GM23338 (cell line): ENCODE measurements around the gene ADIPOR2. TPM values are rescaled to one million over a fixed set of nuclear protein-coding genes. Genes with fewer than 3 reads are reported as not detected.

ENCODE experiments used
- ATAC-seq: fragments of 200-7000 bp; cut with Tn5 transposase; 3 replicates; pipeline ENCODE4 v1.9.1; 2020
- DNase-seq: peaks from one replicate; pipeline ENCODE4 v3.0.0-alpha.2; 2015; ENCODE audit warnings: low spot score
- H2AFZ ChIP-seq: fragments of 200-600 bp; sonication (generic); 2 replicates; pipeline ENCODE4 v1.8.0; 2016; ENCODE audit warnings: antibody characterized with exemption, mild to moderate bottlenecking, moderate library complexity
- H3F3A ChIP-seq: fragments of 200-600 bp; sonication (generic); replicated peaks from 2 replicates; pipeline ENCODE4 v1.8.0; 2017; ENCODE audit warnings: antibody characterized with exemption, mixed run types, low read depth
- H3K27ac ChIP-seq: fragments of 200-600 bp; sonication (generic); 2 replicates; pipeline ENCODE4 v1.6.1; 2016; ENCODE audit warnings: low read depth
- H3K27me3 ChIP-seq: fragments of 200-600 bp; sonication (generic); 2 replicates; pipeline ENCODE4 v1.8.0; 2016; ENCODE audit warnings: mild to moderate bottlenecking, mixed run types, moderate library complexity; ENCODE audit not compliant: insufficient read depth
- H3K36me3 ChIP-seq: fragments of 200-600 bp; sonication (generic); 2 replicates; pipeline ENCODE4 v1.8.0; 2016; ENCODE audit warnings: mild to moderate bottlenecking; ENCODE audit not compliant: insufficient read depth
- H3K4me1 ChIP-seq: fragments of 200-600 bp; sonication (generic); 2 replicates; pipeline ENCODE4 v1.8.0; 2016; ENCODE audit warnings: mild to moderate bottlenecking, moderate library complexity; ENCODE audit not compliant: insufficient read depth
- H3K4me2 ChIP-seq: fragments of 200-600 bp; sonication (generic); 2 replicates; pipeline ENCODE4 v1.7.1; 2017; ENCODE audit warnings: mixed run types
- H3K4me3 ChIP-seq: fragments of 200-600 bp; sonication (generic); 2 replicates; pipeline ENCODE4 v1.6.1; 2016; ENCODE audit warnings: mixed run types
- H3K79me2 ChIP-seq: fragments of 200-600 bp; sonication (generic); replicated peaks from 2 replicates; pipeline ENCODE4 v1.8.0; 2017; ENCODE audit warnings: mild to moderate bottlenecking; ENCODE audit not compliant: insufficient read depth
- H3K9me2 ChIP-seq: fragments of 200-600 bp; sonication (generic); 2 replicates; pipeline ENCODE4 v1.8.0; 2017; ENCODE audit not compliant: insufficient read depth
- H4K20me1 ChIP-seq: fragments of 200-600 bp; sonication (generic); replicated peaks from 2 replicates; pipeline ENCODE4 v1.8.0; 2017; ENCODE audit warnings: mild to moderate bottlenecking; ENCODE audit not compliant: insufficient read depth
- H3K27ac Mint-ChIP-seq: 2 replicates; pipeline ENCODE4 v1.8.0; 2020; ENCODE audit warnings: inconsistent platforms, mild to moderate bottlenecking, moderate library complexity, mixed read lengths
- H3K27me3 Mint-ChIP-seq: 3 replicates; pipeline ENCODE4 v1.8.0; 2022; ENCODE audit warnings: low read depth, mild to moderate bottlenecking, moderate library complexity, mixed read lengths, inconsistent platforms; ENCODE audit not compliant: insufficient read depth, poor library complexity
- H3K36me3 Mint-ChIP-seq: 3 replicates; pipeline ENCODE4 v1.8.0; 2021; ENCODE audit warnings: low read depth, mild to moderate bottlenecking, inconsistent platforms, moderate library complexity, mixed read lengths
- H3K4me1 Mint-ChIP-seq: 3 replicates; pipeline ENCODE4 v1.8.0; 2020; ENCODE audit warnings: mild to moderate bottlenecking, inconsistent platforms, mixed read lengths
- H3K4me3 Mint-ChIP-seq: 3 replicates; pipeline ENCODE4 v1.8.0; 2021; ENCODE audit warnings: moderate library complexity, mild to moderate bottlenecking, inconsistent platforms, mixed read lengths
- H3K9me3 Mint-ChIP-seq: 3 replicates; pipeline ENCODE4 v1.8.0; 2020; ENCODE audit warnings: moderate library complexity, mild to moderate bottlenecking, inconsistent platforms, mixed read lengths
- CREB1 ChIP-seq: fragments of 250-450 bp; sonication (Bioruptor Pico); IDR thresholded peaks from 2 replicates; pipeline ENCODE4 v1.5.0; 2020; ENCODE audit warnings: low read depth, mild to moderate bottlenecking, moderate library complexity
- CTCF ChIP-seq, 2 experiments: fragments of 200-600 bp in 1 of 2; sonication (generic) in 1 of 2; conservative IDR thresholded peaks; 2 replicates each; pipeline versions ENCODE4 v1.5.1 to v1.6.1; 2016 to 2017; ENCODE audit warnings: antibody characterized with exemption in 2 of 2, low read depth in 2 of 2, mild to moderate bottlenecking in 2 of 2, moderate library complexity in 1 of 2
- ETS1 ChIP-seq: IDR thresholded peaks from 2 replicates; pipeline ENCODE4 v1.6.1; 2016; ENCODE audit warnings: antibody characterized with exemption
- EZH2 ChIP-seq: fragments of 200-600 bp; sonication (generic); IDR thresholded peaks from one replicate; pipeline ENCODE4 v1.8.0; 2017; ENCODE audit warnings: antibody characterized with exemption, mild to moderate bottlenecking, low read depth; ENCODE audit not compliant: unreplicated experiment
- EZH2phosphoT487 ChIP-seq: fragments of 200-600 bp; sonication (generic); IDR thresholded peaks from one replicate; pipeline ENCODE4 v1.8.1; 2018; ENCODE audit warnings: antibody characterized with exemption; ENCODE audit not compliant: unreplicated experiment
- JUNB ChIP-seq: IDR thresholded peaks from one replicate; pipeline ENCODE4 v1.6.1; 2016; ENCODE audit warnings: antibody characterized with exemption; ENCODE audit not compliant: unreplicated experiment
- NANOG ChIP-seq: IDR thresholded peaks from 2 replicates; pipeline ENCODE4 v1.6.1; 2016; ENCODE audit warnings: antibody characterized with exemption, borderline replicate concordance
- POLR2AphosphoS5 ChIP-seq: IDR thresholded peaks from 2 replicates; pipeline ENCODE4 v1.6.1; 2016; ENCODE audit warnings: antibody characterized with exemption, low read depth
- REST ChIP-seq: IDR thresholded peaks from one replicate; pipeline ENCODE4 v1.6.1; 2018; ENCODE audit warnings: antibody characterized with exemption; ENCODE audit not compliant: unreplicated experiment
- STAT1 ChIP-seq: IDR thresholded peaks from one replicate; pipeline ENCODE4 v1.6.1; 2016; ENCODE audit warnings: antibody characterized with exemption; ENCODE audit not compliant: unreplicated experiment
- ZNF114 ChIP-seq: fragments of 250-450 bp; sonication (Bioruptor Pico); IDR thresholded peaks from 2 replicates; pipeline ENCODE4 v1.5.0; 2020; ENCODE audit warnings: mild to moderate bottlenecking, moderate library complexity
- ZNF331 ChIP-seq: fragments of 250-450 bp; sonication (Bioruptor Pico); IDR thresholded peaks from 2 replicates; pipeline ENCODE4 v1.5.0; 2020; ENCODE audit warnings: low read depth, mild to moderate bottlenecking, moderate library complexity
- ZNF462 ChIP-seq: fragments of 250-450 bp; sonication (Bioruptor Pico); IDR thresholded peaks from 2 replicates; pipeline ENCODE4 v1.5.0; 2020; ENCODE audit warnings: mild to moderate bottlenecking, moderate library complexity
- polyA plus RNA-seq: library from polyadenylated mRNA; unstranded; fragments of >200 nt; fragmentation: Nextera tagmentation; extraction: Ambion mirVana; gene quantifications from 2 replicates; pipeline ENCODE4 v1.2.1, GENCODE V29; 2016
- total RNA-seq: library from RNA; depleted of rRNA; stranded (reverse); fragments of >200 nt; shearing (Covaris generic); gene quantifications from 2 replicates; pipeline ENCODE4 v1.2.3, GENCODE V29; 2014

ADIPOR2 gene
- total and polyA plus RNA-seq, 2 experiments from 2014 or later, result 11.7 to 36.2 TPM

GRCh38 chr12:1799051-1799881 lies 108.4 kb downstream of the ADIPOR2 start:
- no peak overlapping the region for H3K4me3 Mint-ChIP-seq
- H3K79me2 ChIP-seq, result no peaks in the 10 kb centered on the region
- H3K27ac ChIP-seq, result no peak overlapping the region
- peaks cover 5% of the 10 kb centered on the region for H3K27me3 ChIP-seq
- no peak overlapping the region for H3K4me3 ChIP-seq
- H3K27ac Mint-ChIP-seq, result no peak overlapping the region
- TF ChIP-seq ZNF331 (CRISPR knock-in tag) (no peak), NANOG (no peak), CREB1 (no peak), CTCF (conservative IDR thresholded peaks at IDR 0.05; ENCODE audit: low read depth in 2 of 2) (no peak), EZH2 (no peak), ZNF114 (CRISPR knock-in tag) (no peak), STAT1 (no peak), POLR2AphosphoS5 (no peak), EZH2phosphoT487 (no peak), ETS1 (no peak), JUNB (no peak), ZNF462 (CRISPR knock-in tag) (no peak), REST (no peak)
- H3K36me3 Mint-ChIP-seq, result no peaks in the 10 kb centered on the region; the same call in 2 of the 3 replicates
- ATAC-seq, result no peak
- no peaks in the 10 kb centered on the region for H3K36me3 ChIP-seq
- H4K20me1 ChIP-seq, result no peaks in the 10 kb centered on the region
- no peak overlapping the region for H2AFZ ChIP-seq
- no peaks in the 10 kb centered on the region for H3K9me2 ChIP-seq
- peaks cover 11% of the 10 kb centered on the region; the same call in 1 of the 2 replicates for H3K4me1 ChIP-seq
- H3K9me3 Mint-ChIP-seq, result no peaks in the 10 kb centered on the region; the same call in 2 of the 3 replicates
- no peak for DNase-seq
- no peak overlapping the region for H3K4me2 ChIP-seq
- peaks cover 15% of the 10 kb centered on the region for H3K4me1 Mint-ChIP-seq
- H3K27me3 Mint-ChIP-seq, result peaks cover 17% of the 10 kb centered on the region
- H3F3A ChIP-seq, result no peaks in the 10 kb centered on the region
